Measurements from ENCODE around the gene GLMN. TPM values are rescaled to one million over a fixed set of nuclear protein-coding genes. Genes with fewer than 3 reads are reported as not detected.

GLMN gene
- total RNA-seq, 1 experiment from 2014 or later, result 23.6 TPM

DNA sequence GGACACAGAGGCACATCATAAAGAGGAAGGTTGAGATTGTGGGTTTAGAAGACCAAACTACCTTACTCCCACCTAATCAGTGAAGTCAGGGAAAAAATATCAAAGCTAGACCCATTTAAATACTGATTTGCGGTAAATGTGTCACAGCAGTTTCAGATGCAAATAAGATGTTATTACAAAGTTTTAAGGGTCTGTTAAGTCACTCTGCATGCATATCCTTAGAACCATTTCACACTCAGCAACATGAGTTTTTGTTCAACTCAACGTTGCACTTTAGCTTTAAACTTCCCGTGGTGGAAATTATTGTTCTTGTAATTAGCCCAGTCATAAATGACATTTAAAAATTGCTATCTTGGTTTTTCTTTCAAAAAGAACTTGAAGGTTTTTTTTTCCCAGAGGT, 34.9 kb upstream of the GLMN start:
- DNase-seq, result no peak
- no peak overlapping the region for H4K8ac ChIP-seq (replicated peaks; ENCODE audit: insufficient read length, low read depth, low read length)
- TF ChIP-seq, protein P1, sequence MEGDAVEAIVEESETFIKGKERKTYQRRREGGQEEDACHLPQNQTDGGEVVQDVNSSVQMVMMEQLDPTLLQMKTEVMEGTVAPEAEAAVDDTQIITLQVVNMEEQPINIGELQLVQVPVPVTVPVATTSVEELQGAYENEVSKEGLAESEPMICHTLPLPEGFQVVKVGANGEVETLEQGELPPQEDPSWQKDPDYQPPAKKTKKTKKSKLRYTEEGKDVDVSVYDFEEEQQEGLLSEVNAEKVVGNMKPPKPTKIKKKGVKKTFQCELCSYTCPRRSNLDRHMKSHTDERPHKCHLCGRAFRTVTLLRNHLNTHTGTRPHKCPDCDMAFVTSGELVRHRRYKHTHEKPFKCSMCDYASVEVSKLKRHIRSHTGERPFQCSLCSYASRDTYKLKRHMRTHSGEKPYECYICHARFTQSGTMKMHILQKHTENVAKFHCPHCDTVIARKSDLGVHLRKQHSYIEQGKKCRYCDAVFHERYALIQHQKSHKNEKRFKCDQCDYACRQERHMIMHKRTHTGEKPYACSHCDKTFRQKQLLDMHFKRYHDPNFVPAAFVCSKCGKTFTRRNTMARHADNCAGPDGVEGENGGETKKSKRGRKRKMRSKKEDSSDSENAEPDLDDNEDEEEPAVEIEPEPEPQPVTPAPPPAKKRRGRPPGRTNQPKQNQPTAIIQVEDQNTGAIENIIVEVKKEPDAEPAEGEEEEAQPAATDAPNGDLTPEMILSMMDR (conservative IDR thresholded peaks at IDR 0.05), result no peak
- peaks cover 3 to 4% of the 10 kb centered on the region in 2 experiments; a peak in 4 of 5 replicates for H3K9me3 Mint-ChIP-seq
- WGBS (ENCODE audit: extremely low coverage, insufficient read length, low lambda C conversion rate), result no CpG with 5 or more reads among the region's 3 CpGs
- no peaks in the 10 kb centered on the region for H4K20me1 ChIP-seq (ENCODE audit: control insufficient read depth, insufficient read depth, insufficient read length)
- H3K9me3 ChIP-seq (ENCODE audit: control insufficient read depth, low read depth, low read length), result no peaks in the 10 kb centered on the region
- no peak overlapping the region for H2BK12ac ChIP-seq (ENCODE audit: insufficient read length, low read depth, low read length)
- no peak overlapping the region for H3T11ph ChIP-seq (ENCODE audit: low read length)
- H3K27me3 Mint-ChIP-seq (ENCODE audit: low read depth), result no peaks in the 10 kb centered on the region
- H3K27me3 ChIP-seq (ENCODE audit: insufficient read depth, low read length), result no peaks in the 10 kb centered on the region
- no peak overlapping the region for H3K14ac ChIP-seq (ENCODE audit: insufficient read depth, low read length)
- H3K4ac ChIP-seq (ENCODE audit: low read depth, low read length), result no peak overlapping the region
- H2BK5ac ChIP-seq (ENCODE audit: insufficient read length, low read length), result no peak overlapping the region
- no peak overlapping the region for H3K23ac ChIP-seq (ENCODE audit: insufficient read length, low read depth, low read length)
- no peak overlapping the region for H2BK20ac ChIP-seq (ENCODE audit: low read depth, low read length, poor library complexity, severe bottlenecking)
- H3K4me1 Mint-ChIP-seq, result peaks cover 0 to 6% of the 10 kb centered on the region in 2 experiments; a peak in 2 of 4 replicates
- H4K5ac ChIP-seq (ENCODE audit: insufficient read length, low read depth, low read length), result no peak overlapping the region
- peaks cover 10 to 34% (median 25%) of the 10 kb centered on the region in 3 experiments for H3K36me3 Mint-ChIP-seq (ENCODE audit: insufficient read depth in 1 of 3, low read depth in 3 of 3)
- no peak overlapping the region for H3K4me2 ChIP-seq (ENCODE audit: insufficient read depth, insufficient read length, low read length)
- H3K4me1 ChIP-seq (ENCODE audit: insufficient read depth, low read length), result no peaks in the 10 kb centered on the region
- H2AFZ ChIP-seq (ENCODE audit: low read length), result no peak overlapping the region
- no peak overlapping the region for H3K27ac ChIP-seq (ENCODE audit: insufficient read length, low read depth, low read length)
- H2AK5ac ChIP-seq (ENCODE audit: insufficient read length, low read length), result no peak overlapping the region
- no peak overlapping the region for H4K91ac ChIP-seq (ENCODE audit: insufficient read length, low read depth, low read length)
- no peaks in the 10 kb centered on the region; the same call in 1 of the 2 replicates for H3K79me2 ChIP-seq (ENCODE audit: insufficient read depth, low read length)
- no peak overlapping the region; a peak in 1 of 7 replicates for H3K27ac Mint-ChIP-seq
- no peak overlapping the region for H3K4me3 Mint-ChIP-seq
- H2BK120ac ChIP-seq (ENCODE audit: low read depth, low read length, poor library complexity, severe bottlenecking), result no peak overlapping the region
- H3K79me1 ChIP-seq (ENCODE audit: insufficient read depth, low read depth, low read length, poor library complexity, severe bottlenecking), result no peaks in the 10 kb centered on the region
- H3K9ac ChIP-seq (ENCODE audit: extremely low read depth, insufficient read length, low read length), result no peak overlapping the region
- H3K23me2 ChIP-seq (ENCODE audit: insufficient read length, low read depth, low read length, poor library complexity, severe bottlenecking), result no peaks in the 10 kb centered on the region
- no peak overlapping the region for H3K18ac ChIP-seq (ENCODE audit: insufficient read length, low read depth, low read length)
- no peak overlapping the region for H2BK15ac ChIP-seq (ENCODE audit: low read depth, low read length)
- no peak overlapping the region for H3K56ac ChIP-seq (ENCODE audit: insufficient read length, low read depth, low read length)
